ENCODE data around the gene ZNF473.
"Not testable (repeated sequence)": the region's sequence is repeated elsewhere in the genome, so short reads cannot be mapped to it uniquely, and the experiment has no call there.

ZNF473 gene

GRCh38 chr19:50051228-50051895 lies 25.6 kb downstream of the ZNF473 start:
- not testable (repeated sequence) for DNase-seq

GRCh38 chr19:50051964-50052363 lies 26.2 kb downstream of the ZNF473 start:
- no peak for DNase-seq

GRCh38 chr19:50053119-50053518 lies 27.3 kb downstream of the ZNF473 start:
- DNase-seq, result no peak

GRCh38 chr19:50058425-50058824 lies 32.6 kb downstream of the ZNF473 start:
- DNase-seq, result no peak

- no peak for DNase-seq
Observed at GRCh38 chr19:50059045-50059444, 33.2 kb downstream of the ZNF473 start.

- no peak for DNase-seq
Observed at GRCh38 chr19:50060107-50060506, 34.3 kb downstream of the ZNF473 start.

- no peak for DNase-seq
Observed at GRCh38 chr19:50061650-50062049, 35.8 kb downstream of the ZNF473 start.

- DNase-seq, result no peak
Observed at GRCh38 chr19:50065938-50066337, 40.1 kb downstream of the ZNF473 start.

GRCh38 chr19:50067575-50067974 lies 41.8 kb downstream of the ZNF473 start:
- no peak for DNase-seq

GRCh38 chr19:50068382-50068781 lies 42.6 kb downstream of the ZNF473 start:
- DNase-seq, result not testable (repeated sequence)

GRCh38 chr19:50075076-50075475 lies 49.3 kb downstream of the ZNF473 start:
- not testable (repeated sequence) for DNase-seq

- DNase-seq, result not testable (repeated sequence)
Observed at GRCh38 chr19:50075644-50076372, 50.0 kb downstream of the ZNF473 start.

GRCh38 chr19:50076581-50077355 lies 51.0 kb downstream of the ZNF473 start:
- DNase-seq, result not testable (repeated sequence)

- DNase-seq, result not testable (repeated sequence)
Observed at GRCh38 chr19:50079014-50079413, 53.2 kb downstream of the ZNF473 start.

- not testable (repeated sequence) for DNase-seq
Observed at GRCh38 chr19:50084440-50084839, 58.6 kb downstream of the ZNF473 start.

GRCh38 chr19:50087153-50087552 lies 61.3 kb downstream of the ZNF473 start:
- not testable (repeated sequence) for DNase-seq

GRCh38 chr19:50090706-50091105 lies 64.9 kb downstream of the ZNF473 start:
- DNase-seq, result not testable (repeated sequence)

GRCh38 chr19:50091786-50092185 lies 66.0 kb downstream of the ZNF473 start:
- DNase-seq, result not testable (repeated sequence)

- not testable (repeated sequence) for DNase-seq
Observed at GRCh38 chr19:50092597-50092996, 66.8 kb downstream of the ZNF473 start.

- DNase-seq, result not testable (repeated sequence)
Observed at GRCh38 chr19:50097884-50098283, 72.1 kb downstream of the ZNF473 start.

- not testable (repeated sequence) for DNase-seq
Observed at GRCh38 chr19:50098892-50099291, 73.1 kb downstream of the ZNF473 start.

- DNase-seq, result not testable (repeated sequence)
Observed at GRCh38 chr19:50099696-50100095, 73.9 kb downstream of the ZNF473 start.

GRCh38 chr19:50100946-50101345 lies 75.1 kb downstream of the ZNF473 start:
- DNase-seq, result not testable (repeated sequence)

All from NCI-H526 treated with DMSO at 0.1 percent for 48 hours (cell line).